Prostate gland (tissue), 2 donors: ENCODE measurements around the gene DLG2.

Experiments used
- CTCF ChIP-seq, 4 experiments: fragments of 200-600 bp in 2 of 4; fragments of 450-650 bp in 2 of 4; sonication (generic) in 2 of 4; IDR thresholded peaks; 1 replicate in 3 of 4; 2 replicates in 1 of 4; pipeline ENCODE4 v1.5.1; 2016 to 2019; ENCODE audit warnings: antibody characterized with exemption in 4 of 4, mild to moderate bottlenecking in 2 of 4, moderate library complexity in 2 of 4
- POLR2A ChIP-seq: fragments of 450-650 bp; IDR thresholded peaks from one replicate; pipeline ENCODE4 v1.6.1; 2016; ENCODE audit warnings: antibody characterized with exemption, mild to moderate bottlenecking
- POLR2AphosphoS5 ChIP-seq: sonication (generic); formaldehyde crosslinking; IDR thresholded peaks from one replicate; pipeline ENCODE4 v1.6.1; 2017; ENCODE audit warnings: antibody characterized with exemption

GRCh38 chr11:83972536-83972935 is 1654.6 kb downstream of the DLG2 start:
- TF ChIP-seq CTCF (IDR thresholded peaks at IDR 0.05) (no peak), POLR2AphosphoS5 (no peak), POLR2A (no peak)
